H1 (cell line): ENCODE measurements around the gene ENTPD1. TPM values are rescaled to one million over a fixed set of nuclear protein-coding genes. Genes with fewer than 3 reads are reported as not detected.

Experiments used
- CTCF ChIA-PET: fragments of 300-600 bp; sonication (Branson Sonifier 250); formaldehyde crosslinking; loops from one replicate; lab custom pipeline; 2021; ENCODE audit not compliant: partially characterized antibody; lab: Charles Lee
- POLR2A ChIA-PET: fragments of 300-600 bp; sonication (Branson Sonifier 250); formaldehyde crosslinking; loops from one replicate; lab custom pipeline; 2021; ENCODE audit warnings: inconsistent platforms; ENCODE audit not compliant: partially characterized antibody; lab: Charles Lee
- DNase-seq, 2 experiments: peaks; one replicate each; pipeline versions ENCODE4 v3.0.0 to v3.0.0-alpha.2; 2010 to 2022; ENCODE audit warnings: low spot score in 2 of 2, low read depth in 1 of 2, mixed read lengths in 1 of 2
- FAIRE-seq: peaks from 2 replicates; lab custom pipeline; 2011; peaks lifted over from hg19 to GRCh38; lab: Jason Lieb, UNC
- H2AFZ ChIP-seq: 2 replicates; pipeline ENCODE4 v1.8.1; 2012; ENCODE audit warnings: low read length, inconsistent platforms
- H2AK5ac ChIP-seq: 2 replicates; pipeline ENCODE4 v1.6.1; 2013; ENCODE audit warnings: low read depth, low read length
- H2BK120ac ChIP-seq: replicated peaks from 2 replicates; pipeline ENCODE3; 2013; ENCODE audit warnings: low read depth, low read length, inconsistent platforms
- H2BK12ac ChIP-seq: 2 replicates; pipeline ENCODE4 v1.6.1; 2013; ENCODE audit warnings: low read depth, low read length
- H2BK15ac ChIP-seq: 2 replicates; pipeline ENCODE4 v1.6.1; 2013; ENCODE audit warnings: low read length
- H2BK20ac ChIP-seq: 2 replicates; pipeline ENCODE4 v1.6.1; 2013; ENCODE audit warnings: low read length
- H2BK5ac ChIP-seq: 2 replicates; pipeline ENCODE4 v1.6.1; 2013; ENCODE audit warnings: low read depth, low read length
- H3K14ac ChIP-seq: 2 replicates; pipeline ENCODE4 v1.6.1; 2013; ENCODE audit warnings: inconsistent platforms; ENCODE audit not compliant: insufficient read length
- H3K18ac ChIP-seq: 2 replicates; pipeline ENCODE4 v1.6.1; 2013; ENCODE audit warnings: low read length; ENCODE audit errors: extremely low read depth
- H3K23ac ChIP-seq: 2 replicates; pipeline ENCODE4 v1.6.1; 2013; ENCODE audit warnings: inconsistent platforms; ENCODE audit not compliant: insufficient read length
- H3K23me2 ChIP-seq: 2 replicates; pipeline ENCODE4 v1.6.1; 2013; ENCODE audit warnings: low read depth, low read length
- H3K27ac ChIP-seq: 2 replicates; pipeline ENCODE4 v1.6.1; 2011; ENCODE audit warnings: low read depth, low read length, inconsistent platforms
- H3K27me3 ChIP-seq, 4 experiments: replicated peaks in 1 of 4; 1 replicate in 1 of 4; 2 replicates in 3 of 4; pipeline versions ENCODE4 v1.6.1 to v1.8.1; 2011 to 2013; ENCODE audit warnings: low read length in 3 of 4, mild to moderate bottlenecking in 3 of 4, inconsistent platforms in 2 of 4, mixed read lengths in 2 of 4, moderate library complexity in 1 of 4; ENCODE audit not compliant: control insufficient read depth in 3 of 4, insufficient read depth in 3 of 4; ENCODE audit errors: extremely low read depth in 1 of 4
- H3K36me3 ChIP-seq, 4 experiments: 2 replicates each; pipeline versions ENCODE4 v1.6.1 to v1.8.1; 2011 to 2013; ENCODE audit warnings: mild to moderate bottlenecking in 4 of 4, low read length in 3 of 4, moderate library complexity in 2 of 4, control low read depth in 1 of 4, inconsistent platforms in 1 of 4; ENCODE audit not compliant: insufficient read depth in 4 of 4, control insufficient read depth in 2 of 4
- H3K4ac ChIP-seq: replicated peaks from 2 replicates; pipeline ENCODE3; 2013; ENCODE audit warnings: low read length, low read depth, mixed read lengths, inconsistent platforms; ENCODE audit not compliant: insufficient read length
- H3K4me1 ChIP-seq, 4 experiments: replicated peaks in 1 of 4; 1 replicate in 1 of 4; 2 replicates in 3 of 4; pipeline versions ENCODE4 v1.6.1 to v1.8.1; 2011 to 2013; ENCODE audit warnings: low read length in 3 of 4, inconsistent platforms in 2 of 4, mixed read lengths in 1 of 4; ENCODE audit not compliant: insufficient read depth in 4 of 4, control insufficient read depth in 3 of 4
- H3K4me2 ChIP-seq, 2 experiments: 2 replicates each; pipeline versions ENCODE4 v1.6.1 to v1.8.1; 2011 to 2013; ENCODE audit warnings: low read depth in 2 of 2, low read length in 2 of 2, control low read depth in 1 of 2, inconsistent platforms in 1 of 2, mild to moderate bottlenecking in 1 of 2; ENCODE audit not compliant: insufficient read depth in 1 of 2
- H3K4me3 ChIP-seq, 4 experiments: fragments of 200-600, 300-600 bp in 1 of 4; sonication (generic), shearing (Covaris generic), sonication (Bioruptor Twin) in 1 of 4; 2 replicates each; pipeline versions ENCODE4 v1.5.1 to v1.8.1; 2011 to 2016; ENCODE audit warnings: low read length in 4 of 4, low read depth in 3 of 4, control low read depth in 2 of 4, inconsistent platforms in 2 of 4, mild to moderate bottlenecking in 2 of 4, mixed read lengths in 1 of 4, moderate library complexity in 1 of 4; ENCODE audit not compliant: insufficient read depth in 2 of 4; ENCODE audit errors: extremely low read depth in 1 of 4
- H3K56ac ChIP-seq: replicated peaks from 2 replicates; pipeline ENCODE3; 2013; ENCODE audit warnings: low read depth, mild to moderate bottlenecking, mixed read lengths, low read length, inconsistent platforms; ENCODE audit not compliant: insufficient read length
- H3K79me1 ChIP-seq: 2 replicates; pipeline ENCODE4 v1.6.1; 2013; ENCODE audit warnings: low read depth, low read length, control low read depth
- H3K79me2 ChIP-seq, 2 experiments: 2 replicates each; pipeline versions ENCODE4 v1.6.1 to v1.8.1; 2012 to 2013; ENCODE audit warnings: low read length in 2 of 2, mild to moderate bottlenecking in 2 of 2, inconsistent platforms in 1 of 2; ENCODE audit not compliant: insufficient read depth in 2 of 2, control insufficient read depth in 1 of 2
- H3K9ac ChIP-seq, 4 experiments: replicated peaks in 1 of 4; 1 replicate in 1 of 4; 2 replicates in 3 of 4; pipeline versions ENCODE4 v1.6.1 to v1.8.1; 2011 to 2013; ENCODE audit warnings: low read depth in 3 of 4, low read length in 3 of 4, control low read depth in 2 of 4, mild to moderate bottlenecking in 2 of 4, moderate library complexity in 2 of 4, inconsistent platforms in 1 of 4; ENCODE audit errors: extremely low read depth in 1 of 4
- H3K9me3 ChIP-seq, 2 experiments: 2 replicates each; pipeline versions ENCODE4 v1.6.1 to v1.8.1; 2012 to 2013; ENCODE audit warnings: mild to moderate bottlenecking in 2 of 2, moderate library complexity in 2 of 2, control low read depth in 1 of 2, inconsistent platforms in 1 of 2, low read depth in 1 of 2, low read length in 1 of 2, mixed read lengths in 1 of 2; ENCODE audit not compliant: insufficient read depth in 2 of 2
- H4K20me1 ChIP-seq, 2 experiments: replicated peaks in 1 of 2; 2 replicates each; pipeline versions ENCODE3 to v1.8.1; 2011 to 2013; ENCODE audit warnings: inconsistent platforms in 2 of 2, low read length in 2 of 2, mild to moderate bottlenecking in 1 of 2; ENCODE audit not compliant: insufficient read depth in 2 of 2, control insufficient read depth in 1 of 2
- H4K5ac ChIP-seq: 2 replicates; pipeline ENCODE4 v1.6.1; 2013; ENCODE audit warnings: low read length, low read depth, mixed read lengths, inconsistent platforms; ENCODE audit not compliant: insufficient read length
- H4K8ac ChIP-seq: 2 replicates; pipeline ENCODE4 v1.8.0; 2013; ENCODE audit warnings: mild to moderate bottlenecking, moderate library complexity, low read length, inconsistent platforms; ENCODE audit not compliant: insufficient read depth; ENCODE audit errors: extremely low read depth
- H4K91ac ChIP-seq: replicated peaks from 2 replicates; pipeline ENCODE3; 2013; ENCODE audit warnings: low read length, mixed read lengths, inconsistent platforms; ENCODE audit not compliant: insufficient read length
- BRCA1 ChIP-seq: IDR thresholded peaks from 2 replicates; pipeline ENCODE4 v1.6.1; 2012; ENCODE audit warnings: low read depth, low read length, improper control_type of control experiment
- GABPA ChIP-seq: IDR thresholded peaks from 2 replicates; pipeline ENCODE4 v1.6.1; 2011; ENCODE audit warnings: mild to moderate bottlenecking, low read length, moderate library complexity, borderline replicate concordance; ENCODE audit not compliant: insufficient read depth
- HDAC2 ChIP-seq, 2 experiments: fragments of 300-600 bp in 1 of 2; sonication (generic) in 1 of 2; IDR thresholded peaks; 2 replicates each; pipeline ENCODE4 v1.6.1; 2011 to 2012; ENCODE audit warnings: low read depth in 2 of 2, low read length in 2 of 2, mild to moderate bottlenecking in 2 of 2, moderate library complexity in 2 of 2, borderline replicate concordance in 1 of 2, inconsistent platforms in 1 of 2
- KDM4A ChIP-seq: IDR thresholded peaks from one replicate; pipeline ENCODE4 v1.7.1; 2012; ENCODE audit warnings: low read depth, mild to moderate bottlenecking, moderate library complexity, low read length, inconsistent platforms; ENCODE audit not compliant: severe bottlenecking
- MAFK ChIP-seq: IDR thresholded peaks from 2 replicates; pipeline ENCODE4 v1.6.1; 2012; ENCODE audit warnings: low read depth, mild to moderate bottlenecking, improper control_type of control experiment, low read length
- NRF1 ChIP-seq: IDR thresholded peaks from 2 replicates; pipeline ENCODE4 v1.6.1; 2011; ENCODE audit warnings: mild to moderate bottlenecking, low read depth, low read length, improper control_type of control experiment
- POU5F1 ChIP-seq: IDR thresholded peaks from 2 replicates; pipeline ENCODE4 v1.6.1; 2011; ENCODE audit warnings: low read depth, mild to moderate bottlenecking, low read length, moderate library complexity
- RBBP5 ChIP-seq: IDR thresholded peaks from 2 replicates; pipeline ENCODE4 v1.7.1; 2012; ENCODE audit warnings: low read depth, mild to moderate bottlenecking, inconsistent platforms, low read length, moderate library complexity, borderline replicate concordance
- SUZ12 ChIP-seq: fragments of 200-600 bp; sonication (generic); IDR thresholded peaks from 2 replicates; pipeline ENCODE4 v1.6.1; 2012; ENCODE audit warnings: mild to moderate bottlenecking, inconsistent platforms, low read length, moderate library complexity, mixed read lengths
- TBP ChIP-seq: IDR thresholded peaks from 2 replicates; pipeline ENCODE4 v1.6.1; 2011; ENCODE audit warnings: low read depth, low read length, improper control_type of control experiment
- YY1 ChIP-seq: IDR thresholded peaks from 2 replicates; pipeline ENCODE4 v1.6.1; 2011; ENCODE audit warnings: low read depth, mild to moderate bottlenecking, low read length
- WGBS, 2 experiments: shearing (Covaris generic) in 1 of 2; methylation state at CpG; one replicate each; pipeline versions ENCODE4 v1.1.6 to v1.1.7; 2013 to 2015; ENCODE audit warnings: low lambda C conversion rate in 2 of 2, mixed read lengths in 2 of 2, inconsistent platforms in 1 of 2, low coverage in 1 of 2, missing lambda C conversion rate in 1 of 2; ENCODE audit not compliant: insufficient replicate concordance in 2 of 2, insufficient coverage in 1 of 2, insufficient read length in 1 of 2; ENCODE audit errors: extremely low coverage in 1 of 2, missing lambda C conversion rate in 1 of 2; 5-methylcytosine and 5-hydroxymethylcytosine counted together
- polyA plus RNA-seq, 7 experiments: library from polyadenylated mRNA; depleted of rRNA in 3 of 7; stranded (reverse) in 5 of 7; unstranded in 2 of 7; fragments of >200 nt in 5 of 7; fragments of 200-250 nt in 2 of 7; gene quantifications; 1 replicate in 5 of 7; 2 replicates in 1 of 7; 4 replicates in 1 of 7; pipeline versions ENCODE4 v1.2.1 to v1.2.3, GENCODE V29; 2011 to 2013; ENCODE audit warnings: missing spikeins in 2 of 7, mixed read lengths in 2 of 7
- total RNA-seq: library from RNA; stranded (reverse); fragmentation: NEBNext Ultra II Directional; extraction: Animal tissue kit (Norgen Biotek cat#: 25700); gene quantifications from 2 replicates; pipeline ENCODE4 v1.2.1, GENCODE V29; 2021

Gene ENTPD1
- total and polyA plus RNA-seq, 2 of the 8 experiments (the other 6 are each of a cell fraction or from before 2014, with no cell fraction given), result 2.2 to 2.5 TPM

DNA sequence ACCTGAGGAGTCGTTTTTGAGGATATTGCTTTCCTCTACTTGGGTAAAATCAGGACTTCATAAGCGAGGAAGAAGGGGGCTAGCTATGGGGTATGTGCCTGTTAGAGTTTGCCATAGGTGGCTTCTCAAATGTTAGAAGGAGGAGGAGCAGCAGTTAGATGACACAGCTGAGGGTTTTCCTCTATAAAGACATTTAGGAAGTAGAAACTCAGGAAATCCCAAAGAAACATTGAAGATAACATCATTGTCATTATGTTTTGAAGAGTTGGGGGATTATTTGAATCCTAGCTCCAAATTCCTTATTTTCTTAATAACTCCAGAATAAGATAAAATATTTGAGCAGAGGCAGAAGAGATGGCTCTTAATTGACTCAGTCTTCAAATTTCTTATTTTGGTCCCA lies 92.9 kb downstream of the ENTPD1 start:
- Histone ChIP-seq H3K4ac (no peak overlapping the region), H2BK120ac (no peak overlapping the region), H3K4me3 (no peak overlapping the region), H3K27me3 (no peaks in the 10 kb centered on the region), H2AK5ac (no peak overlapping the region), H3K36me3 (no peaks in the 10 kb centered on the region), H3K9me3 (no peaks in the 10 kb centered on the region), H3K23me2 (no peaks in the 10 kb centered on the region), H4K5ac (no peak overlapping the region), H3K79me1 (no peaks in the 10 kb centered on the region), H2BK15ac (no peak overlapping the region), H3K4me1 (no peaks in the 10 kb centered on the region), H3K18ac (no peak overlapping the region), H2BK5ac (no peak overlapping the region), H3K79me2 (no peaks in the 10 kb centered on the region), H4K91ac (no peak overlapping the region), H3K4me2 (no peak overlapping the region), H3K27ac (no peak overlapping the region), H4K8ac (no peak overlapping the region), H4K20me1 (no peaks in the 10 kb centered on the region), H3K9ac (no peak overlapping the region), H3K14ac (no peak overlapping the region), H3K56ac (no peak overlapping the region), H2BK20ac (no peak overlapping the region), H2AFZ (no peak overlapping the region), H3K23ac (no peak overlapping the region), H2BK12ac (no peak overlapping the region)
- POLR2A ChIA-PET, result no interaction called here
- DNase-seq (no peak), FAIRE-seq (no peak)
- 86% methylated on average over 2 of the region's 2 CpGs; no CpG with 5 or more reads in 1 of the 2 experiments for WGBS, 2 experiments
- CTCF ChIA-PET, result interaction anchor here (0.9 to 14.6 kb wide), 8 partner anchors 8 to 475 kb away, joined by 3 to 238 read pairs (median 4); partner anchors contain the start of gene TCTN3
- TF ChIP-seq NRF1, result no peak
- TF ChIP-seq KDM4A, result no peak
- no peak for TF ChIP-seq YY1
- TF ChIP-seq SUZ12, result no peak
- no peak for TF ChIP-seq MAFK
- no peak for TF ChIP-seq TBP
- no peak for TF ChIP-seq RBBP5
- TF ChIP-seq BRCA1, result no peak
- TF ChIP-seq HDAC2 (IDR thresholded peaks at IDR 0.05; ENCODE audit: borderline replicate concordance in 1 of 2, low read depth in 2 of 2, low read length in 2 of 2), result no peak
- TF ChIP-seq POU5F1, result no peak
- TF ChIP-seq GABPA, result no peak
